Muscle of leg (tissue), 11 donors: ENCODE results near the gene MAGEB4. TPM values are rescaled to one million over a fixed set of nuclear protein-coding genes. Genes with fewer than 3 reads are reported as not detected.

Experiments
- DNase-seq: peaks from one replicate; pipeline ENCODE4 v3.0.0; 2013
- H3K27ac ChIP-seq: one replicate; pipeline ENCODE4 v1.5.1; 2013; ENCODE audit warnings: mild to moderate bottlenecking, low read length, control low read depth
- H3K27me3 ChIP-seq: one replicate; pipeline ENCODE4 v1.6.1; 2013; ENCODE audit warnings: low read length; ENCODE audit not compliant: control insufficient read depth, insufficient read depth
- H3K36me3 ChIP-seq: one replicate; pipeline ENCODE4 v1.6.1; 2013; ENCODE audit warnings: low read length; ENCODE audit not compliant: control insufficient read depth, insufficient read depth
- H3K4me1 ChIP-seq: one replicate; pipeline ENCODE4 v1.6.1; 2013; ENCODE audit warnings: low read length; ENCODE audit not compliant: control insufficient read depth, insufficient read depth
- H3K4me3 ChIP-seq: one replicate; pipeline ENCODE4 v1.5.1; 2013; ENCODE audit warnings: low read length, control low read depth
- H3K9me3 ChIP-seq: replicated peaks from 2 replicates; pipeline ENCODE4 v1.6.1; 2013; ENCODE audit warnings: low read depth, low read length; ENCODE audit not compliant: control insufficient read depth
- WGBS: methylation state at CpG from one replicate; pipeline ENCODE4 v1.1.5; 2013; ENCODE audit warnings: missing lambda C conversion rate; ENCODE audit not compliant: insufficient coverage; 5-methylcytosine and 5-hydroxymethylcytosine counted together
- polyA plus RNA-seq, 8 donors: library from polyadenylated mRNA; unstranded; fragments of 120-200 nt; gene quantifications; one replicate each; pipeline versions ENCODE4 v1.2.1 to v1.2.3, GENCODE V29; 2013; ENCODE audit warnings: inconsistent platforms in 1 of 8, low replicate concordance in 1 of 8; ENCODE audit not compliant: insufficient read length in 8 of 8, insufficient read depth in 1 of 8
- total RNA-seq: library from RNA; stranded (reverse); fragments of 120-200 nt; gene quantifications from one replicate; pipeline ENCODE4 v1.2.4, GENCODE V29; 2013

Gene MAGEB4
- total and polyA plus RNA-seq, 9 donors, result 0.21 TPM; not detected in 8

- DNase-seq, result no peak
- Histone ChIP-seq H3K36me3 (no peaks in the 10 kb centered on the region), H3K4me1 (no peaks in the 10 kb centered on the region), H3K27me3 (peaks cover 7% of the 10 kb centered on the region), H3K9me3 (no peaks in the 10 kb centered on the region), H3K4me3 (no peak overlapping the region), H3K27ac (no peak overlapping the region)
These were observed 40.7 kb downstream of the MAGEB4 start for GRCh38 chrX:30282527-30282926.

GRCh38 chrX:30283456-30284200, 41.8 kb downstream of the MAGEB4 start:
- no peak overlapping the region for H3K27ac ChIP-seq
- no peak overlapping the region for H3K4me3 ChIP-seq
- DNase-seq, result no peak
- H3K27me3 ChIP-seq, result peaks cover 5% of the 10 kb centered on the region
- H3K4me1 ChIP-seq, result no peaks in the 10 kb centered on the region
- no peaks in the 10 kb centered on the region for H3K36me3 ChIP-seq
- H3K9me3 ChIP-seq, result no peaks in the 10 kb centered on the region
- no CpG with 5 or more reads among the region's 3 CpGs for WGBS

Other genes starting within 250 kb of the MAGEB4 start
- not detected for gene MAGEB2, start 26.4 kb upstream of the MAGEB4 start, total RNA-seq
- under 1 TPM in 1 of 8 donors, not detected in 7; 0.11 TPM for gene MAGEB2, start 26.4 kb upstream of the MAGEB4 start, polyA plus RNA-seq
- gene MAGEB3, start 11.3 kb upstream of the MAGEB4 start, total RNA-seq, result not detected
- gene MAGEB3, start 11.3 kb upstream of the MAGEB4 start, polyA plus RNA-seq, result not detected
- not detected for gene MAGEB1, start 5.1 kb downstream of the MAGEB4 start, total RNA-seq
- not detected for gene MAGEB1, start 5.1 kb downstream of the MAGEB4 start, polyA plus RNA-seq
- gene NR0B1, start 67.4 kb downstream of the MAGEB4 start, total RNA-seq, result 0.27 TPM
- gene NR0B1, start 67.4 kb downstream of the MAGEB4 start, polyA plus RNA-seq, result under 1 TPM; 0.07 to 0.51 (median 0.23) TPM